GDM1 (cell line): ENCODE data around the gene MELTF.
"Not testable (repeated sequence)": the region's sequence is repeated elsewhere in the genome, so short reads cannot be mapped to it uniquely, and the experiment has no call there.

Source experiments
- DNase-seq: peaks from one replicate; lab custom pipeline; 2025; lab: John Stamatoyannopoulos, UW

MELTF gene

DNA sequence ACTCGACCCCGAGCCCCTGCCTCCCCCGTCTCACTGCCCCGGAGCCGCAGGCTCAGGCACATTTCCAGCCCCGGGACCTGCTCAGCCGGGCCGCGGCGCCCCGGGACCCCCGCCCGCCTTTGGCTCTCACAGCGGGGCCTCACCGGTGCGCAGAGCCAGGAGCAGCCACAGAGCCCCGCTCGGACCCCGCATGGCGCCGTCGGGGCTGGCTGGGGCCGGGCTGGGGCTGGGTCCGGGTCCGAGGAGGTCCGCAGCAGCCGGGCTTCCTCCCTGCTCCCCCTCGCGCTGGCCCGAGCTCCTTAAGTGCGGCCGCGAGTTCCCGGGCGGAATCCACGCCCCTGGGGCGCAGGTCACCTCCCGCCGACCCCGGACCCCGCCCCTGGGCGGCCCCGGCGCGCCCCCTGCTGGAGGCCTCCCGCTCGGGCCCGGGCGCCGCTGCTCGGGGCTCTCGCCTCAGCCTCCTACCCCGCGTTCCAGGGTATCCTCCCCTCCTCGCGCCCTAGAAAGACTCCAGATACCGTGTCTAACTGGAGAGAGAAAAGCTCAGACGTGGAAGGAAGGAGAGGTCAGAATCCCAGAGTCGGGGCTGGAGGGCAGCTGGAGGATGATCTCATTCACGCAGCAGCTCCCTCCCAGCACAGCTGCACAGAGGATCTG is at the start of gene MELTF:
MELTF (minus strand) TSS at position 307 of the 657 bp plus-strand sequence; CDS start at position 192, 115 bp downstream.
- DNase-seq = peak; percentile 72

DNA sequence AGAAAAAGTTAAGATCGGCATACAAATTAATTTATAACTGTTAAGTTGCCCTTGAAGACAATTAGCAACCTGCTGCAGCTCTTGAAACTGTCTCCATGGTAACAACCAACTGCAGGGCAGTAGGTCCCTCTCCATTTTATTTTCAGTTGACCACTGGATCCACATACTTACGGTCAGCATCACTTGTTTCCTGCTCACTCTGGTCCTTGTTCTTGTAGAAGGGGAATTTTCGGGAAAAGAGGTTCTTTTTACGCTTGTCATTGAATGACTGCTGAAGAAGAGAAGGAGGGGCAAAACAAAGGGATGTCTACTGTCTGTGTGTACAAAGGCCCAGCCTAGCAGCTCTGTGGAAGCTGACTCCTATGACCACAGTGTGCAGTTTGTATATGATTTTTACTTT is 46.8 kb upstream of the MELTF start:
- DNase-seq = no peak

DNA sequence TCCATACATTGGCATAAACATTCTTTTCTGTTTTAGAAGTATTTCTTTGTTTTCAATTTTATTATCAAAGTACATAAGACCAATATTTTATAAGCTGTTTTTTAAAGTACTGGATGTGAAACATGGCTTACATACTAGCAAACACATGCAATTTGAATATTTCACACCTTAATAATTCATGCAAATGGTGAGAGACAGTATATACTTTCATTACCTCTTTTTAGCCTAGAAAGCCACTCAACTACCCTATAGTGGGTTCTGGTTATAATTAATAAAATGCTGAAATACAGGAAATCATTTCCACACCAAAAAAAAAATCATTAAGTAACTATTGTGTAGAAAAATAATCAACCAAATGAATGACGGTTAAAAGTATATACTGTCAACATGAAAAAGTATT is 38.5 kb upstream of the MELTF start:
- DNase-seq = no peak

DNA sequence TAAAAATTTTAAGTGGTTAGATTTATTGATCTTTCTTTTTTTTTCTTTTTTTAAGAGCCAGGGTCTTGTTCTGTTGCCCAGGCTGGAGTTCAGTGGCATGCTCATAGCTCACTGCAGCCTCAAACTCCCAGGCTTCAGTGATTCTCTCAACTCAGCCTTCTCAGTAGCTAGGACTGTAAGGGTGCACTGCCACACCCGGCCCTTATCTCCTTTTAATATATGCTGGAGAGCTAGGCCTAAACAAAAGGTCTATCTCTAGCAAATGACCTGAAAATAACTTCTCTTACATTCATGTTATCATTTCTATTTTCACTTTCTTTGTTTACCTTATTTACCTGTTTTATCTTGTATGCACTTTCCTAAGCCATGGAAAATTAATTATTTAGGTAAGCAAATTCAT is 35.2 kb upstream of the MELTF start:
- no peak for DNase-seq

DNA sequence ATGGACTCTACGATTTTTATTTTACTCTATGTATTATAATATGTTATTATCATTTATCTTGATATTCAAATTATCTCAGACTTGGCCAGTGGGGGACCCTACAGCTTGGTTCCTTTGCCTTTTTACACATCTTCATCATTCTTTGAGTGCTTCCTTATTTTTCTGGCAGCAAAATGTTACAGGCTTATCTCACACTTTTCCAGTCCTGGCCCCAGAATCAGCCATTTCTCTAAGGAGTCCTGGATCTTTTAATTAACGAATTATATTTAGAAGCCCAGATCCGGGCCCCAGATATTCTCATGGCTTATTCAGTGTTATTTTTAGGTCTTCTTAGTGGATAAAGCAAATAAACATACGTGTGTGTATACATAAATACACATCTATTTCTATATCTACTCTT is 32.8 kb upstream of the MELTF start:
- DNase-seq = no peak

DNA sequence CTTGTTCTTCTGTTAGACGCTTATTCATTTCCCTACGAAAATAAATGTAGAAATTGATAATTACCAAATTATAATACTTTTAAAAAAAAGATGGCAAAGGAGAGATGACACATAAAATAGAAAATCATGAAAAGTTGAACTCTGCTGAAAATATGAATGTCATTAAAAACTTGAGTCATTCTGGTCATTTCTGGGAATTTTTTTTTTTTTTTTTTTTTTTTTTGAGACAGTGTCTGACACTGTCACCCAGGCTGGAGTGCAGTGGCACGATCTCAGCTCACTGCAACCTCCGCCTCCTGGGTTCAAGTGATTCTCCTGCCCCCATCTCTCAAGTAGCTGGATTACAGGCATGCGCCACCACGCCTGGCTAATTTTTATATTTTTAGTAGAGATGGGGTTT is 22.0 kb upstream of the MELTF start:
- not testable (repeated sequence) for DNase-seq

DNA sequence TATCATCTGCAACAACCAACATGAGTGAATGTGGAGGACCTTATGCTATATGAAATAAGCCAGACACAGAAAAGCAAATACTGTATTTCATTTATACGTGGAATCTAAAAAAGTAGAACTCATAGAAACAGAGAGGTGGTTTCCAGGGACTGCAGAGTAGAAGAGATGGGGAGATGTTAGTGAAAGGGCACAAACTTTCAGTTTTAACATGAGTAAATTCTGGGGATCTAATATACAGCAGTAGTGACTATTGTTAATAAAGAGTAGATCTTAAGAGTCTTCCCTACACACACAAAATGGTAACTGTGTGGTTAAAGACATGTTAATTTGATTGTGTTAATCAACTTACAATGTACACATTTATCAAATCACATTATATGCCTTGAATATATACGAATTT is 20.9 kb upstream of the MELTF start:
- DNase-seq = no peak

DNA sequence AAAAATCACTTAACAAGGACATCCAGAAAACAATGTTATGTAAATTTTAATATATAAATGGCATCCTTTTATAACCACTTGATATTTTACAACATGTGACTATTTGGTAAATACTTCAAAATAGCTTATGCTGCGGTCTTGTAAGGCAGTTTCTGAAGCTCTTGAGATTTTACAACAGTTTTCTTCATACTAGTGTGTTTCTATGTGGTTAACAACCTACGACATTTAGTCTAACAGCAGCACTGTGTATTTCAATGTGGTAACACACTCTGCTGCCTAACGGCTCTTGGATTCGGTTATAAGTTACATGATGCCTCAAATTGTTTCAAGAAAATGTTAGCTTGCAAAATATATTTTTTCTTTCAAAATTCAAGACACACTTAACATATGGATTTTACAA is 12.9 kb upstream of the MELTF start:
- no peak for DNase-seq

DNA sequence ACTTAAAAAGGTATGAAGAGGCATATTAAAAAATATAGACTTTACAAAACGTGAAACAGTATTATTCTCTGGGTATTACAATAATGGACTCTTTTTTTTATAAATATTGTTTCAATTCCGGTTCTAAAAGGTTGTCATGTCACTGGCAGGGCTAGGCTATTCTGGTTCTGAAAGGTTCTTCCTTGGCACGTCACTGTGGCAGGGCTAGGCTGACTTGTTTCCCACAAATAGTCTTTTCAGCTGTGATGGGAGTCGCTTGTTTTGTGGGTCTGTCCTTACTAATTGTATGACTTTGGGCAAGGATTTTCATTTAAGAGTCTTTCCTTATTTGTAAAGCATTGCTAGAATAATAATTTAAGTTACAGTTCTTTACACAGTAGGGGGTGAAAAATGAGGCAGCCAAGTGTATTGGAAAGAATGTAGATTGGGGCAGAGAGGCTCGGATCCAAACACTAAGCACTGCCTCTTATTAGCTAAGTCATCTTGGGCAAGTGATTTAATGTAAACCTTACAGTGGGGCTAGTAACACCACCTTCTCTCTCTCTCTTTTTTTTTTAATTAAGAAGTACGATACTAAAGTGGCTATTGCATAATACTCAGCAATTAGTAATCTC is 12.4 kb upstream of the MELTF start:
- no peak for DNase-seq

DNA sequence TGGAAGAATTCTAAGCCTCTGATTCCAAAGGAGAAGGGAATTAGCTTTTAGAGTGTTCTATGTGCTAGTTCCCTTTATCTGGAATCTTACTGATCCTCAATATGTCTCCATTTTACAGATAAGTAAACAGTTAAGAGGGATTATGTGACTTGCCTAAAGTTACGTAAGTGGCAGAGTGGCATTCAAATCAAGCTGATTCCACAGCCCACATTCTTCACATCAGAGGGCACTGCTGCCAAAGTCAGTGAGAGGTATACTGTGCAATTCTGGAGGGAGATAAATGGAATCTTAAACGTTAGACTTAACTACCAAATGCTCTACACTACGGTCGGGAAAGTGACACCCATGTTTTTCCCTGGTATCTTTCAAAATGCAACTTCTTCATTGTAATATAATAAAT is 11.0 kb upstream of the MELTF start:
- no peak for DNase-seq

DNA sequence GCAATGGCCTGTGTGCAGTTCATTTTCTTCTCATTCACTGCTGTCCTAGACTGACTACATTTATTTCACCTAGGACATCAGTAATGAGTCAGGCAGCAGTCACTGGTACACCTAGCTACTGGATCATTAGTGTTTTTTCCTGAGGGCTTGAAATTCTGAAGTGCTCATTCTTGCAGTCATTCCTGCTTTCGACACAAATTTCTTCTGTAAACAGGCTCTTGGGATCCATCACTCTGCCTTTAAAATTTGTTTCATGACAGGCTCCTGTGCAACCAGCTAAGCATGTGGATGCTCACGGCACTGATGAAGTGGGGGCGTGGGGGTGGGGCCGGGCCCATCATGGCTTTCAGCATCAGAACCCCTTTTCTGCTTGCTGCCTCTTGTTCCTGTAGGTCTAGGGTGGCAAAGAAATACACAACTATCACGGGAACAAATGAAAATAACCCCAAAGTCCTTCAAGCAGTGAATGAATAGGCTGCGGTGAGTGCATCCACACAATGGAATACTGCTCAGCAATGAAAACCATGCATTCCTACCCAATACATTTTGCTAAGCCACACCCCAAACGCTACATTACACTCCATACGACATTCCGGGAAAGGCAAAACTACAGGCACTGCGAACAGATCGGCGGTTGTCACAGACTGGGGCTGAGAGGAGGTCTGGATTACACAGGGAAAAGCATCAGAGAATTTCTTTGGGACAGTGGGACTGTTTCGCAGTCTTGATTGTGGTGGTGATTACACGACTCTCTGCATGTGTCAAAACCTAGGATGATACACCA is 9.3 kb upstream of the MELTF start:
- no peak for DNase-seq

DNA sequence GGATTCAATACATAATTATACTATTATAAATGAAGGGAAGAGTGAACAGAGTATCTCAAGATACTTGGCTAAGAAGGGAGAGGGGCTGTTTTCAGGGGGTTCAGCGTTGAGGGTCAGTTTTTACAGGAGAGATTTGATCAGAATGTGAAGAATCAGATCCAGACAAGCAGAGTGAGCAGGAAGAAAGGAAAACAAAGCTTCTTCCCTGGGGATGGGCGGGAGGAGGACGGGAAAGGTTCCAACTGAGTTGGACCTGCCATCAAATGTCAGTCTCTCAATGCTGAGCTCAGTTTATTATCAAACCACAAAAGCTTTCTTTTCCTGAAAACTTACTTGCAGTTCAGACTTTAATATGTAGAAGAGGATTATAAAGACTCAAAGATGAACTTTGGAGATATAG is 6.0 kb upstream of the MELTF start:
- DNase-seq = no peak

DNA sequence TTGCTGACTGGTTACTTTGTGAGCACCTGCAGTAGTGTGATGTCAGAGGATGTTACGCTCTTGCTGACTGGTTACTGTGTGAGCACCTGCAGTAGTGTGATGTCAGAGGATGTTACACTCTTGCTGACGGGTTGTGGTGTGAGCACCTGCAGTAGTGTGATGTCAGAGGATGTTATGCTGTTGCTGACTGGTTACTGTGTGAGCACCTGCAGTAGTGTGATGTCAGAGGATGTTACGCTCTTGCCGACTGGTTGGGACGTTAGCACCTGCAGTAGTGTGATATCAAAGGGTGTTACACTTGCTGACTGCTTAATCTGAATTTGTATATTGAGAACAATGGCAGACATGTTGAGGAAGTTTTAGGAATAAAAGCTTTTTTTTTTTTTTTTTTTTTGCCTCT is 5.2 kb upstream of the MELTF start:
- not testable (repeated sequence) for DNase-seq

DNA sequence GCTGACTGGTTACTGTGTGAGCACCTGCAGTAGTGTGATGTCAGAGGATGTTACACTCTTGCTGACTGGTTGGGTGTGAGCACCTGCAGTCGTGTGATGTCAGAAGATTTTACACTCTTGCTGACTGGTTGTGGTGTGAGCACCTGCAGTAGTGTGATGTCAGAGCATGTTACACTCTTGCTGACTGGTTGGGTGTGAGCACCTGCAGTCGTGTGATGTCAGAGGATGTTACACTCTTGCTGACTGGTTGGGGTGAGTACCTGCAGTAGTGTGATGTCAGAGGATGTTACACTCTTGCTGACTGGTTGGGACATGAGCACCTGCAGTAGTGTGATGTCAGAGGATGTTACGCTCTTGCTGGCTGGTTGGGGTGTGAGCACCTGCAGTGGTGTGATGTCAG is 4.1 kb upstream of the MELTF start:
- DNase-seq = not testable (repeated sequence)

DNA sequence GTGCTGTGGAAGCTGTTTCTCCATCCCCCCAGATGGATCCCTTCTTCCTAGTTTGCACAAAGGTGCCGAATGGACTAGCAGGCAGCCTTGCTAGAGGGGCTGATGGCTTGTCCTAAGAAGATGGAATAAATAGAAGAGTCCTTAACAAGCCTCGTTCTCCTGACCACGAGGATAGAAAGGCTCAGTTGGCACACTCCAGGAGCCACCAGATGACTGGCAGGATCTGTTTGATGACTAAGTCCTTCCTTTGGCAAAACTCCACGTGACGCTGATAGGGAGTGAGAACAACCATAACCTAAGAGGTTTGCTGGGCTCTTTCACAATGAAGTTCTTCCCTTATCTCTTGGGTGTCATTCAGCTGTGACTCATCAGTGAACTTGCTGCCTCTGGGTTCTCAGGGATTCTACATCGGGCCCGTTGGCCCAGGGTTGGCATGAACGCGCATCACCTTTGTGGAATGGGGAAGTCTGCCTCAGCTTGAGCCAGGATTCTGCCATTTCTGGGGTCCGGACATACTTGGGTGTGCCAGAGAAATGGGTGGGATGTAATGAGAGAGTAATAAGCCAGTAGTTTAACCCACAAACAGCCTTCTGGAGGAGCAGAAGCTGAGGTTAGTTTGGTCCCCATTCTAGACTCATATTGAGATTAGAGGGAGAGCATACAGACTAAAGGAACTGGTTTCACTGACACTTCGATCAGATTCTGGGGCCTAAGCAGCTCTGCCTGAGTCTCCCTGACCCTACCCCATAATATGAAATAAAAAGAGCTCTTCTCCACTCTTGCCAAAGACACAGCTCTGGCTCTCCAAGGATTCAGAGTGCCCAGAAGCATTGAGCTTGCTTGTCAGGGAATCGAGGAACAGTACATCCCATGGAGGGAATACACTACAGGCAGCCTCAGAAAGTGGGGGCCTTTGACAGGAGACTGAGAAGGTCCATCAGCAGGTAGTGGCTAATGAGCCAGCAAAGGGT is 2.0 kb upstream of the MELTF start:
- no peak for DNase-seq

DNA sequence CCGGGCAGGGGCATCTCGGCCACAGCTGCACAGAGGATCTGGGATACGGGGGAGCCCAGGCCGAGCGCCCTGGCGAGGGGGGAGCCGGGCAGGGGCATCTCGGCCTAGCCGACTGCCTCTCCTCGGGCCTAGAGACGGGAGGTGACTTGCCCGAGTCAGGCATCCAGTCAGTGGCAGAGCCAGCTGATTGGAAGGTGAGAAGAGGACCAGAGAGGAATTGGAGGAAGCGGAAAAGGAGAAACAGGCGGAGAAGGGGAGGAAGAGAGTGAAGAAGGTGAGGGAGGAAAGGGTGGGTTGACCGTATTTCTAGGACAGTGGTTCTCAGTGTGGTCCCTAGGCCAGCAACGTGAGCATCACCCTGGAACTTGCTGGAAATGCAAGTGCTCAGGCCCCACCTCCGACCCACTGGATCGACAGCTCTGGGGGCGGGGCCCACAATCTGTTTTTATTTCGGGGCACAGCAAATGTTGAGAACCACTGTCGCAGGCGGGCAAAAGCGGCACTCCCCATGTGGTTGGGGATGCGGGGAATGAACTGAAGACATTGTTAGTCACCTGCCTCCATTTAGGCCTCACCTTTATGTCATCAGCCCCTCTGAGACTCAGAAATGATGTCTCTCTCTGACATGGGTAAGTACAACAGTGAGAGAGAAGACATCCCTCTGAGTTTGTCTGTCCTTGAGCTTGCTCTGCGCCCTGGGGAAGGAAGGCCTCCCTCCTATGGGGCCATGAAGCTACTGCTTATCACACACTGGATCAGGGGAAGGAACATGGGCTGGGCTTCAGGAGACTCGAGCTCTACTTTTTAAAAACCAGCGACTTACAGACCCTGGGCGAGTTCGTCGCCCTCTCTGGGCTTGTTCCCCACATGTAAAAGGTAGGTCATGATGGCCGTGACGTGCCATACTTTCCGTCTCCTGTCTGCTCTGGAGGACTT is 1.0 kb upstream of the MELTF start:
- DNase-seq = no peak

DNA sequence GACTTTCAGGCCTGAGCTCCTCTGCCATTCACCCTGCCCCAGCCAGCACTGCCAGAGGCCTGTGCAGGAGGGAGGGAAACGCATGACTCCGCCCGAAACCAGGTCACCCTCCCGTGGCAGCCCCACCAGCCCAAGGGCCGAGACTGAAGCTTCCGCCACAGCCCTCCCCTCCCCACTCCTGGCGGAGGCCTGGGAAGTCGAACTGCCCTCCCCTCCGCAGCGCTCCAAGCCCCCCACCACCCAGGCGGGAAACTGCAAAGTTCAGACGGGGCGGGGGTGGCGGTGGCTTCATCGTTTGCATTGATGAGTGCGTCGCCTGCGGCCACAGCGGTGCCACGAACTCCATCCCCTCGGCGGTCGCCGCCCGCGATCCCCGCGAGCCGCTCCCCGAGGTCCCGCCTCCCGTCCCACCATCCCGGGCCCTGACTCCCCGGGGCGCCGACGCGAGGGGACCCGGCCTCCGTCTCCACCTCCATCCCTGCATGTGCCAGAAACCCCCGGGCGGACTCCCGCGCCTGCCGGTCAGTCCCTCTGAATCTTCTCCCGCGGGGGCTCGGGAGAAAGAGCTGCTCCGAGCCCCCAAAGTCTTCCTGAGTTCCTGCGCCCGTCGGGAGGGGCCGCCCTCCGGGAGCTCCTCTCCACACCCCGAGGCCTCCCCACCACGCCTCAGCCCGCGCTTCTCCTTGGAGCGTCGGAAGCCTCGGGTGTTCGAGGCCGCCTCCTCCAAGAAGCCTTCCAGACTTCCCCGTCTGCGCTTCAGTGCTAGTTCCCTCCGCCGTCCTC is 698 bp downstream of the MELTF start:
- no peak for DNase-seq

DNA sequence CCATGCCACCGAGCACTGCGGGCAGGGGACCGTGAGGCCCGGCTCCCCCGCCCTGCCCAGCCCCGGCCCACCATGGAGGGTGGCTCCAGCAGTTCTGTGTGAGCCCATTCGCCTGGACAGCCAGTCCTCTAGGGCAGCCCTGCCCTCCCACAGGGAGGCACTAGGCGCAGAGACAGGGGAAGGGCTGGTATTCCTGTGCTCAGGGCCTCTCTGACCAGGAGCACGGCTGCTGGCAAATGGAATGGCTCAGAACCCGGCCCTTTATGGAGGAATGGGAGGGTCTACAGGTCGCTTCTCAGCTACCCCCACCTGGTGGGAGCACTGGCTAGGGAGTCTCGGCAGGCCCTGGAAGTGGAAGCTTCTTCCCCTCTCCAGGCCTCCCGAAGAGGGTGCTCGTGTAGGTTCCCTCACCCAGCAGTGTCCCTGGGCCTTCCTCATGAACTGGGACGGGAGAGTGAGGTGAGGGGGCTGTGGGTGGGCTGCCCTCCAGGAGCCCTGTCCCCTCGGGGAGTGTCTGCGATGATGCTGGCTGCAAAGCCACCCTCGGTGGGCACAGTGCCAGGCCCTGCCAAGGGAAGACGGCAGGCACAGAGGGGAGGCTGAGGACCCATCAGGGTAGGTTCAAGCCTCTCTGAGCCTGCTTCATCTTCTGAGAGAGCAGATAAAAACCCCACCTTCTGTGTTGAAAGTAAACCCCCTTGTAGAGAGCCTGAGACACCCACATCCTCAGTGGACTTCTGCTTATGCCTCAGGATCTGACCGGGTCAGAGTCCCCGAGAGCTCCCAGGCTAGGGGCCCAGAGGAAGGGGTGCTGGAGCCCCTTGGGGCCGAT is 1.5 kb downstream of the MELTF start:
- DNase-seq = no peak

DNA sequence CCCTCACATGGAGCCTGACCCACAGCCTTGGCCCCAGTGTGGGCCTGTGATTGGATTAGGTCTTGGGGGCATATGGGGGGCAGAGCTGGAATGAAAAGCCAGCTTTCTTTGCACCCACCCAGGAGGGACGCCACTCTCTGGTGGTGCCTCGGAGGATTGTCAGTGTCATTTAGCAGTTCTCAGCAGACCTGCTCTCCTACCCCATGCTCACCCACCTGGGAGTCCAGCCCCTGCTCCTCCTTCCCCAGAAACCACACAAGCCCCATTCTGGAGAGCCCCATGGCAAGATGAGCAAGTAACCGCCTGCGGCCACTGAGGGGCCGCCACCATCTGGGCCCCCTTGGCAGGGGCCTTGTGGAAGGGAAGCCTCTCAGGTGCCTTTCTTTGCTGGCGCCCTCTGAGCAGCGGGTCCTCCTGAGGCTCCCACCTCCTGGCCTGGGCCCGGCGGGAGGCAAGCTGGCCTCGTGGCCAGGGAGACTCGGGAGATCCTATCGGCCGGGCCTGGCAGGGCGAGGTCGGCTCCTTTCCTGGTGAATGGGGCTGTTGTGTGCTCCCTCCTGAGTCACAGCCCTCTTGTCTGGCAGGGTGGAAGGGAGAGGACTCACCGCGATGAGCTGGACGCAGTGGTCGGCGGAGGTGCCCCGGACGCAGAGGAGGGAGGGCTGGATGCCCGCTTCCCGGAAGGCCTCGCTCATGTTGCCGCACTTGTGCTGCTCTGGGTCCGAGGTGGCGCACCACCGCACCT is 2.3 kb downstream of the MELTF start:
- no peak for DNase-seq
